Astrocyte (in vitro differentiated cells and primary cell): ENCODE data around the gene FIZ1. TPM values are rescaled to one million over a fixed set of nuclear protein-coding genes. Genes with fewer than 3 reads are reported as not detected.

Experiments
- DNase-seq: peaks from one replicate; pipeline ENCODE4 v3.0.0-alpha.2; 2010; ENCODE audit warnings: low read depth
- FAIRE-seq: peaks from 2 replicates; lab custom pipeline; 2011; peaks lifted over from hg19 to GRCh38; lab: Jason Lieb, UNC
- H2AFZ ChIP-seq: 2 replicates; pipeline ENCODE4 v1.6.0; 2012; ENCODE audit warnings: low read depth, low read length, inconsistent platforms
- H3K27ac ChIP-seq: 2 replicates; pipeline ENCODE4 v1.5.1; 2011; ENCODE audit warnings: low read depth, low read length, inconsistent platforms
- H3K27me3 ChIP-seq: 2 replicates; pipeline ENCODE4 v1.6.0; 2011; ENCODE audit warnings: low read length, inconsistent platforms; ENCODE audit not compliant: insufficient read depth
- H3K36me3 ChIP-seq: 2 replicates; pipeline ENCODE4 v1.5.1; 2011; ENCODE audit warnings: low read length, inconsistent platforms; ENCODE audit not compliant: insufficient read depth
- H3K4me1 ChIP-seq: 2 replicates; pipeline ENCODE4 v1.5.1; 2011; ENCODE audit warnings: low read length, inconsistent platforms; ENCODE audit not compliant: insufficient read depth
- H3K4me2 ChIP-seq: 2 replicates; pipeline ENCODE4 v1.6.0; 2012; ENCODE audit warnings: low read length, inconsistent platforms
- H3K4me3 ChIP-seq: 2 replicates; pipeline ENCODE4 v1.5.1; 2011; ENCODE audit warnings: low read depth, mild to moderate bottlenecking, low read length, inconsistent platforms; ENCODE audit not compliant: insufficient read depth
- H3K79me2 ChIP-seq: 2 replicates; pipeline ENCODE4 v1.6.0; 2012; ENCODE audit warnings: mild to moderate bottlenecking, low read length, inconsistent platforms; ENCODE audit not compliant: insufficient read depth
- H3K9ac ChIP-seq: 2 replicates; pipeline ENCODE4 v1.6.0; 2012; ENCODE audit warnings: mild to moderate bottlenecking, low read length, inconsistent platforms
- H3K9me3 ChIP-seq: 2 replicates; pipeline ENCODE4 v1.5.1; 2012; ENCODE audit warnings: low read depth, mild to moderate bottlenecking, low read length, inconsistent platforms; ENCODE audit not compliant: insufficient read depth
- H4K20me1 ChIP-seq: 2 replicates; pipeline ENCODE4 v1.6.0; 2012; ENCODE audit warnings: low read length, inconsistent platforms; ENCODE audit not compliant: insufficient read depth
- H3K27ac Mint-ChIP-seq: one replicate; pipeline ENCODE4 v1.8.0; 2021; ENCODE audit warnings: mild to moderate bottlenecking, mixed read lengths; ENCODE audit not compliant: unreplicated experiment
- H3K27me3 Mint-ChIP-seq: one replicate; pipeline ENCODE4 v1.8.0; 2021; ENCODE audit warnings: low read depth, mixed read lengths; ENCODE audit not compliant: unreplicated experiment
- H3K36me3 Mint-ChIP-seq: one replicate; pipeline ENCODE4 v1.8.0; 2021; ENCODE audit warnings: low read depth, mixed read lengths; ENCODE audit not compliant: unreplicated experiment
- H3K4me1 Mint-ChIP-seq: one replicate; pipeline ENCODE4 v1.8.0; 2021; ENCODE audit warnings: low read depth, mixed read lengths; ENCODE audit not compliant: unreplicated experiment
- H3K4me3 Mint-ChIP-seq: one replicate; pipeline ENCODE4 v1.8.0; 2021; ENCODE audit warnings: mild to moderate bottlenecking, moderate library complexity, mixed read lengths; ENCODE audit not compliant: unreplicated experiment
- H3K9me3 Mint-ChIP-seq: one replicate; pipeline ENCODE4 v1.8.0; 2021; ENCODE audit warnings: mild to moderate bottlenecking, mixed read lengths; ENCODE audit not compliant: unreplicated experiment
- CTCF ChIP-seq: IDR thresholded peaks from 2 replicates; pipeline ENCODE4 v1.5.1; 2011; ENCODE audit warnings: low read depth, mild to moderate bottlenecking, inconsistent platforms, low read length, moderate library complexity; ENCODE audit not compliant: insufficient read depth
- EZH2 ChIP-seq: IDR thresholded peaks from 2 replicates; pipeline ENCODE4 v1.6.1; 2012; ENCODE audit warnings: mild to moderate bottlenecking, low read length, inconsistent platforms; ENCODE audit not compliant: insufficient read depth
- total RNA-seq: library from RNA; stranded (reverse); gene quantifications from 2 replicates; pipeline ENCODE4 v1.2.1, GENCODE V29; 2021

Gene FIZ1
- total RNA-seq, 1 donor from 2014 or later: 14.5 TPM

- H3K79me2 ChIP-seq: no peaks in the 10 kb centered on the region
- Mint-ChIP-seq H3K9me3 (no peaks in the 10 kb centered on the region), H3K27me3 (no peaks in the 10 kb centered on the region), H3K36me3 (no peaks in the 10 kb centered on the region), H3K4me1 (peaks cover 30% of the 10 kb centered on the region), H3K4me3 (peak overlapping the region; percentile 21), H3K27ac (peak overlapping the region; percentile 96)
- H3K27me3 ChIP-seq: no peaks in the 10 kb centered on the region
- peaks cover 30% of the 10 kb centered on the region for H3K4me1 ChIP-seq
- H3K4me2 ChIP-seq: peak overlapping the region; percentile 62
- FAIRE-seq (peak; percentile 59), DNase-seq (peak; percentile 5)
- no peaks in the 10 kb centered on the region for H3K36me3 ChIP-seq
- peak overlapping the region; percentile 9 for H3K9ac ChIP-seq
- H3K4me3 ChIP-seq: no peak overlapping the region
- H3K27ac ChIP-seq: peak overlapping the region; percentile 27
- no peak for TF ChIP-seq CTCF
- TF ChIP-seq EZH2: no peak
- no peaks in the 10 kb centered on the region for H3K9me3 ChIP-seq
- H2AFZ ChIP-seq: peak overlapping the region; percentile 23
- H4K20me1 ChIP-seq: no peaks in the 10 kb centered on the region
Observed at GRCh38 chr19:55553217-55554182, 45.8 kb downstream of the FIZ1 start.

- no peak for FAIRE-seq
- H3K27ac Mint-ChIP-seq: peak overlapping the region; percentile 96
Observed at GRCh38 chr19:55552620-55553019, 46.7 kb downstream of the FIZ1 start.

More at GRCh38 chr19:55552620-55553019, 46.7 kb downstream of the FIZ1 start:
- peaks cover 30% of the 10 kb centered on the region for H3K4me1 ChIP-seq
- no peaks in the 10 kb centered on the region for H4K20me1 ChIP-seq
- Mint-ChIP-seq H3K36me3 (no peaks in the 10 kb centered on the region), H3K4me3 (peak overlapping the region; percentile 21), H3K4me1 (peaks cover 30% of the 10 kb centered on the region), H3K9me3 (no peaks in the 10 kb centered on the region), H3K27me3 (no peaks in the 10 kb centered on the region)
- peak overlapping the region; percentile 18 for H3K9ac ChIP-seq
- no peaks in the 10 kb centered on the region for H3K36me3 ChIP-seq
- no peak overlapping the region for H3K4me3 ChIP-seq
- no peak overlapping the region for H2AFZ ChIP-seq
- H3K4me2 ChIP-seq: peak overlapping the region; percentile 62
- no peaks in the 10 kb centered on the region for H3K9me3 ChIP-seq
- H3K27ac ChIP-seq: peak overlapping the region; percentile 46
- peak; percentile 95 for DNase-seq
- H3K79me2 ChIP-seq: no peaks in the 10 kb centered on the region
- no peaks in the 10 kb centered on the region for H3K27me3 ChIP-seq
- no peak for TF ChIP-seq EZH2
- TF ChIP-seq CTCF: no peak
